GM19035 (cell line): ENCODE measurements around the gene PRKN.
"Not testable (repeated sequence)": the region's sequence is repeated elsewhere in the genome, so short reads cannot be mapped to it uniquely, and the experiment has no call there.

Source experiments
- ATAC-seq: cut with Tn5 transposase; IDR thresholded peaks from one replicate; pipeline ENCODE4 v1.9.1; 2021; ENCODE audit not compliant: unreplicated experiment

The PRKN gene

GRCh38 chr6:161313940-161314509, 1413.5 kb downstream of the PRKN start:
- ATAC-seq = no peak

DNA sequence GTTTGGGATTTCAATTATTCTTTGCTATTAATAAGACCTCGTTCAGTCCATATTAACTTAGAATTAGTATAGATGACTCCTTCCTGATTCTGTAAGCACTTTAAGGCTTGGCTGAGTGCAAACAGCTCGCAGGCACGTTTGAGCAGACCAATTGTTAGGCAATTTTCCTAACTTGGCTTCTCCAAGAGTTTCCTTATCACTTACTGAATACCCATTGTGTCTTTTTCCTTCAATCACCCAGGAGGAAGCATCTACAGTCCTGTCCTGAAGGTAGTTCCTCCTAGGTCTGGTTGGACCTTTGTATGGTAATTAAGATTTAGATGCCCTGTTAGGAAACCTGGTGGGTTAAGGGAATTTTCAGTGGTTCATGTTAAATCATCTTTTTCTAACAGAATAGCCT, 1414.1 kb downstream of the PRKN start:
- ATAC-seq = not testable (repeated sequence)

DNA sequence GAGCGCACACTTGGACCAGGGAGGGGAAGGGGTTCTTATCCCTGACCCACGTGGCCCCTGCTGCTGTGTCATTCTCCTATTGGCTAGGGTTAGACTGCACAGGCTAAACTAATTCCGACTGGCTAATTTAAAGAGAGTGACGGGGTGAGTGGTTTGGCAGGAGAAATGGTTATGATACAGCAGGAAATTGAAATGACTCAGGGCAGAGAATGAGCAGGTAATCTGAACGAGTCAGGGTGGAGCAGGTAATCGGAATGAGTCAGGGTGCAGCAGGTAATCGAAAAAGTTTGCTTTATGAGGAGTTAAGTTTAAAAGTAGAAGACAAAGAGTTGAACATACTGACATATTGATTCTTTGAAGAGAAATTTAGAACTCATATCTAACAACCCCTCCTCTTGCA, 1417.8 kb downstream of the PRKN start:
- ATAC-seq = not testable (repeated sequence)

- no peak for ATAC-seq
Measured at GRCh38 chr6:161308075-161308655, 1419.4 kb downstream of the PRKN start.

- ATAC-seq = no peak
Measured at GRCh38 chr6:161305860-161306259, 1421.7 kb downstream of the PRKN start.

DNA sequence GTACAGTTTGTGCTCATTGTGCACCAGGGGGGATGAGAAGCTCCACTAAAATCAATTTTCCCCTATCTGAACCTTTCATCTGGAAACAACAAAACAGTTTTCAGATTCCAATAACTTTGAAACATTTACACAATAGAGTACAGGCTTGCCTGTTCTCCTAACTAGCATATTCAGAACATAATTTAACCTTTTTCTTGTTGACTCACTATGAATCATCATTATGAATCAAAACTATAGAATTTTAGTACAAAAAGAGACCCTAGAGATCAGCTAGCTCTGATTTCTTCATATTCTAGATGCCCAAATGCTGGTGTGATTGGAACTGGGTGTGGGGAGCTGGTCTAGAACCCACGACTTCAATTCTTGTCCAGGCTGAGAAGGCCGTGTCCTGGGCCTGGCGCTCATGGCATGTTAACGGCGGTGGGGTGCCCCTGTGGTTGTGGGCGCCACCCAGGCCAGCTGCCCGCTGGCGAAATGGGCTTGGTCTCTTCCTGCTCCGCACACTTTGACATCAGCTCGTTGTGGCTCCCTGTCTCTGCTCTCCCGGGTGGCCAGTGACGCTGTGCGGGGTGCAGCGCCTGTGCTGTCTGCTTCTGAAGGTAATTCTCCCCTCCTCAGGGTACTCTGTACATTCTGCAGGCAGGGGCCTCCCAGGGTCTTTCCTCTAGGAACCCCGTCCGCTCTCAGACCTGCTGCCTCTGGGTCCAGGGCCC, 1423.8 kb downstream of the PRKN start:
- no peak for ATAC-seq

GRCh38 chr6:161302949-161303348, 1424.6 kb downstream of the PRKN start:
- ATAC-seq = no peak

DNA sequence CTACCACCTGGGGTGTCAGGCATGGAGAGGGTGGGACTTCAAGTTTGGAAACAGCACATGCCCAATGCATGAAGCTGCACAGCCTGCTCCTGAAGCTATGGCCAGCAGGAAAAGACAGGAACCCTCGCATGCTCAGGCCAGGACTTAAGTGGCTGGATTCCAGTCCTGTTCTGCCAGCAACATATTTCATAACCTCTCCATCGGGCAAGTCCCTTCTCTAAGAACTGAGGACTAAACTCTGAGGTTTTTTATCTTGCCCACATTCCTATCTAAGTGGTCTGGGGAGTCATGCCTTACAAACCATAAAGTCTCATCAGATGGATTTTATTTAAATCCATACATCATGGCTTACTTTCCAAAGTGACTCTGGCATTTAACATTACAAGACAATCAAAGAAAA, 1426.2 kb downstream of the PRKN start:
- ATAC-seq = no peak

- ATAC-seq = no peak
Measured at GRCh38 chr6:161300823-161301222, 1426.7 kb downstream of the PRKN start.

- no peak for ATAC-seq
Measured at GRCh38 chr6:161299726-161300125, 1427.8 kb downstream of the PRKN start.
